ENCODE data around the gene PGBD2.
"Not testable (repeated sequence)": the region's sequence is repeated elsewhere in the genome, so short reads cannot be mapped to it uniquely, and the experiment has no call there.

Gene PGBD2

DNA sequence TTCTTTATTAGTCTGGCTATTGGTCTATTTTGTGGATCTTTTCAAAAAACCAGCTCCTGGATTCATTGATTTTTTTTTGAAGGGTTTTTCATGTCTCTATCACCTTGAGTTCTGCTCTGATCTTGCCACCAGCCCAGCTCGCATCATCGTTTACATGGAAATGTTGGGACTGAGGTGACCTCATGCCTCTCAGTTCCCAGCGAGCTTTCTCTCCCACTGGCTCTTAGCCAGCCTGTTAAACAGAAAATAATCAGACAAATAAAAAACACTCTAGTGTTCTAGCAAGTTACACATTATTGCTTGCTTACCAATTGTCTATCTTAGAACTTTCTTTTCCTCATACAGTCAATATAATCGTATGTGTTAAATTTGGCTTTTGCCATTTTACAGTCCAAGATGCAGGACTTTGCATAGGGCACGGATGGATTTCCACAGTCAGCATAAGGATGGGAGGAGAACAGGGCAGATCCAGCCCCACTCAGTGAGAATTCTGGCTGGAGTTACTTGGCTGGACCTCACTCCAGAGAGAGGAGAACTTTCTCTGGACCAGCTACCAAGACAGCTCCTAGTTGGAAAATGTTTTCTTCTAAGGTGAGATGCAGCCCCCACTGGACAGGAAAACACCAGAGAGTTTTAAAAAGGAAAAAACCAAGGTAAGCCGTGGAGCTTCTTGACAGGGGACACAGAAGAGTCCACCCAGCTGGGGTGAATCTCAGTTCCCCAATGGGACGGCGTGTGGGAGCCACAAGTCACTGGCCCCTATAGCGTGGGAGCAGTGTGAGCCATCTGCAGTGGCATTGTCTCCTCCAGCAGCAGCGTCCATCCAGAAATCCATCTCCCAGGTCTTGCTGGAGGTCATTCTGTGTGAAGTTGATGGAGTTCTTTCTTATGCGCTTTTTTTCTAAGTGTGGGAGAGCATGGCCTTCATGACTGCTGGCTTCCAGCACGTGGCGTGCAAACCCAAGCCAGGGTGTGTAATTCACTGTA lies 17.6 kb downstream of the PGBD2 start:
- no peak for DNase-seq
- TF ChIP-seq, protein P1, sequence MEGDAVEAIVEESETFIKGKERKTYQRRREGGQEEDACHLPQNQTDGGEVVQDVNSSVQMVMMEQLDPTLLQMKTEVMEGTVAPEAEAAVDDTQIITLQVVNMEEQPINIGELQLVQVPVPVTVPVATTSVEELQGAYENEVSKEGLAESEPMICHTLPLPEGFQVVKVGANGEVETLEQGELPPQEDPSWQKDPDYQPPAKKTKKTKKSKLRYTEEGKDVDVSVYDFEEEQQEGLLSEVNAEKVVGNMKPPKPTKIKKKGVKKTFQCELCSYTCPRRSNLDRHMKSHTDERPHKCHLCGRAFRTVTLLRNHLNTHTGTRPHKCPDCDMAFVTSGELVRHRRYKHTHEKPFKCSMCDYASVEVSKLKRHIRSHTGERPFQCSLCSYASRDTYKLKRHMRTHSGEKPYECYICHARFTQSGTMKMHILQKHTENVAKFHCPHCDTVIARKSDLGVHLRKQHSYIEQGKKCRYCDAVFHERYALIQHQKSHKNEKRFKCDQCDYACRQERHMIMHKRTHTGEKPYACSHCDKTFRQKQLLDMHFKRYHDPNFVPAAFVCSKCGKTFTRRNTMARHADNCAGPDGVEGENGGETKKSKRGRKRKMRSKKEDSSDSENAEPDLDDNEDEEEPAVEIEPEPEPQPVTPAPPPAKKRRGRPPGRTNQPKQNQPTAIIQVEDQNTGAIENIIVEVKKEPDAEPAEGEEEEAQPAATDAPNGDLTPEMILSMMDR (IDR thresholded peaks at IDR 0.05; ENCODE audit: low read depth, low read length) = no peak
- Histone ChIP-seq H3K36me3 (no peaks in the 10 kb centered on the region), H3K4me1 (no peaks in the 10 kb centered on the region; the same call in 1 of the 2 replicates), H3K27me3 (no peaks in the 10 kb centered on the region), H3K4me3 (ENCODE audit: low read depth, low read length) (no peak overlapping the region), H3K9me3 (no peaks in the 10 kb centered on the region)

DNA sequence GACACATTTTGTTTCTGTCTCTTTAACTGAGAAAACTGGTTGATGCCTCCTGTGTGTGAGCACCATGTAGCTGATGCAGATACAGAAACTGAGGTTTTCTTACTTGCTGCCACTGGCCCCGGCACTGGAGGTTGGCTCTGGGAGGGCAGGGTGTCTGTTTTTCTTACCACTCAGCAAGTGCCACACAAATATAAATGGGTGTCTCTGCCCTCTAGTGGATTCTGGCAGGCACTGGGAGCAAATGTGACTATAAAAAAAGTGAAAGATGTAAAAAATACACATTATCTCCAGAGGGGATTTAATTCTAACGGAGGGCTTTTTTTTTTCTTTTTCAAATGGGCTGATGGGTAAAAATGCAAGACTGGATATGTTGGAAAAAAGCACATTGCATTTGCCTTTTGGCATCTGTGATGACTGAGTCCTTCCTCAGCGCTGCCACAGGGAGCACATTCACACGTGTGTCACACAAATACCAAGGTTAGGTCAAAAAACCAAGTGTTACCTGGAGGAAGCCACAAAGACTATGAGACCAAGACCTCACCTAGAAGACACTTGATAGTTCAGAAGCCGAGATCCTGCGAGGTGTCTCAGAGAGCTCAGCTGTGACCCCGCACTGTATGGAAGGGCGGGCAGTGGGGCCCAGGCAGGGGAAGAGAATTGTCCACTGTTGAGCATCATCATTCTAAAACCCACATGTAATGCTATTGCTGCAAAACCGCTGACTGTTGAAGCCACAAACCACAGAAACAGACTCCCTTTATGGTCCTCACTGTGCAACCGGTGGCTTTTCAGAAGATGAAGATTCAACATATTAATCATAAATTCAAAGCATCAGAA lies 18.9 kb downstream of the PGBD2 start:
- DNase-seq = peak; percentile 69
- TF ChIP-seq, protein P1 (IDR thresholded peaks at IDR 0.05; ENCODE audit: low read depth, low read length) = peak; percentile 79
- Histone ChIP-seq H3K9me3 (no peaks in the 10 kb centered on the region), H3K4me1 (no peaks in the 10 kb centered on the region; the same call in 1 of the 2 replicates), H3K27me3 (no peaks in the 10 kb centered on the region), H3K4me3 (ENCODE audit: low read depth, low read length) (no peak overlapping the region), H3K36me3 (no peaks in the 10 kb centered on the region)

DNA sequence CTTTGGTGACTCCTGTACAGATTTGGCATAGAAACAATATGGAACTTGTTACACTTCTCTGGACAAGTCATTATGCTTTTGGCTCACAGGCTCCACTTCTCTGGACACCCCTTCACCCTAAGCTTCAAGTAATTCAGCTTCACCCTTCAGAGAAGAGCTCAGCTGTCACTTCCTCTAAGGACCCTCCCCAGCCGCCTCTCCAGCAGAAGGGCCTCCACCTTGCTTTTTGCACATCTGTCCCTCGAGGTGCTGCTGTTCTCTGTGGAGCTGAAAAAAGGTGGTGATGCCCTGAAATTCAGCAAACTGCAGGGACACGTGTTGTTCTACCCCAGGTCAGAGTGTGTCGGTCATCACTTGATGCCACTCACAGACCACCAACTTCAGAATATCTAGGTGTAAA lies 19.8 kb downstream of the PGBD2 start:
- H3K4me1 ChIP-seq; H3K9me3 ChIP-seq; H3K36me3 ChIP-seq; H3K4me3 ChIP-seq (ENCODE audit: low read depth, low read length); DNase-seq; H3K27me3 ChIP-seq: not testable (repeated sequence)

DNA sequence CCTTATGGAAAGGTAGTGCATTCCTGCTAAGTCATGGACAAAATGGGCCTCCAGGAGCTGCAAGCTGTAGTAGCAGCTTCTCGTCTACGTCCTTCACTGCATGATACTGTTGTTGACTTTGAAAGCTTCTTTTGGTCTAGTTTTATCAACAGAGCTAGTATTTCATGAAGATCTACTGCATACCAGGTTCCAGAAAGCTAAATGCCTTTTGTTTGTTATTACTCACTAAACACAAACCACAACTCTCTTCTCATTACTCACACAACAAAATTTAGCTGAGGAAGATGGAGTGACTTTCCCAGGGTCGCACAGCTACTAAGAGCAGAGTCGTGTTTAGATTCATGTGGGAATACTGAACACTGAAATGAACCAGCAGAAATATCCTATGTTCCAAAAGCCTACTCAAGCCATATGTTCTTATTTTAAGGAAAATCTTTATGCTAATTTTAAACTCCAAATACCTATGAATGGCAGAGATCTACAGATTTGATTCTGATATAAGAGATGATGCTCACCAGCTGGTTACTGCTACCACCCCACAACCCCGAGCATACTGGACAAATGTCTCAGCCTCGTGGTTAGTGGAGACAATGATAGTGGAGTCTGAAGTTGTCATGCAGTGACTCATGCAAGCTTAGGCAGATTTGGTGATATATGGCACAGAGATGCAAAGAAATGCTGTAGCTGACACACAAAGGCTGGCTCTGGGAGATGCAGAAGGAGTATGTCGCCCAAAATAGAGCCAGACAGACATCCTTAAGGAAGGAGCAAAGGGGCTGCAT lies 20.6 kb downstream of the PGBD2 start:
- no peak overlapping the region for H3K4me3 ChIP-seq (ENCODE audit: low read depth, low read length)
- no peak for DNase-seq
- no peaks in the 10 kb centered on the region for H3K36me3 ChIP-seq
- H3K4me1 ChIP-seq = no peaks in the 10 kb centered on the region; the same call in 1 of the 2 replicates
- no peaks in the 10 kb centered on the region for H3K27me3 ChIP-seq
- TF ChIP-seq, protein P1 (IDR thresholded peaks at IDR 0.05; ENCODE audit: low read depth, low read length) = no peak
- H3K9me3 ChIP-seq = no peaks in the 10 kb centered on the region

DNA sequence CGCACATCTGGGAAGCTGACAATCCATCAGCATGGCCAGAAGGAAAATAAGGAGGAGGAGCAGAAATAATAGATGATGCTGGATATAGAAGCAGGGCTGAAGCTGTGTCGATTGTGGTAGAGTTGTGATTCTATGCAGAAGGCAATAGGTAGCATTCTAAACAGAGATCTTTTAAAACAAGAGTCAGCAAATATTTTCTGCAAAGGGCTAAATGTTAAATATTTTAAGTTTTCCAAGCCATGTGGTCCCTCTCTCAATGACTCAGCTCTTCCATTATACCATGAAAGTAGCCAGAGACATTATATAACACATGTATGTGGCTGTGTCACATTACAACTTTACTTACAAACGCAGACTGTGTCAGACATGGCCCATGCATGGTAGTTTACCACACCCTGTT lies 21.2 kb downstream of the PGBD2 start:
- H3K27me3 ChIP-seq, DNase-seq: not testable (repeated sequence)

DNA sequence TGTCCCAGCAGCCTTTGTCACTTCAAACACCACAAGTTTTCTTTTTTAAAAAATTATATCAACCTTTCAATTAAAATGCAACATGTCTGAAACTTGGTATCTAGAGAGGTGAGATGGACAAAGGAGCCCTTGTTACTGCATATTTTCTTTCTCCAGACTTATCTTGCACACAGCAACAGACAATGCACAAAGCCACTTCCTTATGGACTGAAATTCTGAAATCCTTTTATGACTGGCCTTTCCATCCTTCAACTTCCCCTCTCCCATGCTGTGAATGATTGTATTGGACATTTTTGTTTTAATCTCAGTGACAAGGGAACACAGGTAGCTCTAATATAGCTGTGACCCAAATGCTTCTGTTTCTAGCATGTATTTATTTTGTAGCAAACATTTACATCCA lies 22.1 kb downstream of the PGBD2 start:
- H3K4me3 ChIP-seq (ENCODE audit: low read depth, low read length); H3K4me1 ChIP-seq; H3K27me3 ChIP-seq; H3K9me3 ChIP-seq; DNase-seq; H3K36me3 ChIP-seq: not testable (repeated sequence)

More for the DNA sequence above, 21.2 kb downstream of the PGBD2 start:
- not testable (repeated sequence) for H3K9me3 ChIP-seq; H3K4me3 ChIP-seq (ENCODE audit: low read depth, low read length); H3K36me3 ChIP-seq; H3K4me1 ChIP-seq

DNA sequence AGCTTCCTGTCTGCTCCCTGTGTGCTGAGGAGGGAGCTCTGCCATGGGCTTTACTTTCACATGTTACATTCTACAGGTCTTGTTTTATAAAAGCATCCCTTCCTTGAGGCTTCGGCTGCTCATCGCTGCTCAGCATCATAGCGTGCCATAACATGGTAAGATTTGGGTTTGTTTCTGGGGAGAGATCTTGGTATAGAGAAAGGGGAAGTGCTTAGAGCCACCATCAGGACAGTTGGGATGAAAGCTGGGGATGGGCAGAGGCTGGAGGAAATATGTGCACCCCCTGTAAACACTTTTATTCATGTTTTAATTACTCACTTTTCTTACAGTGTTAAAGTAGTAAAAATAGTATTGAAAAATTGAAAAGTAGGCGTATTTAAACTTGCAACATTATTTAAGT lies 24.0 kb downstream of the PGBD2 start:
- not testable (repeated sequence) for H3K27me3 ChIP-seq; DNase-seq; H3K9me3 ChIP-seq; H3K36me3 ChIP-seq; H3K4me1 ChIP-seq; H3K4me3 ChIP-seq (ENCODE audit: low read depth, low read length)

DNA sequence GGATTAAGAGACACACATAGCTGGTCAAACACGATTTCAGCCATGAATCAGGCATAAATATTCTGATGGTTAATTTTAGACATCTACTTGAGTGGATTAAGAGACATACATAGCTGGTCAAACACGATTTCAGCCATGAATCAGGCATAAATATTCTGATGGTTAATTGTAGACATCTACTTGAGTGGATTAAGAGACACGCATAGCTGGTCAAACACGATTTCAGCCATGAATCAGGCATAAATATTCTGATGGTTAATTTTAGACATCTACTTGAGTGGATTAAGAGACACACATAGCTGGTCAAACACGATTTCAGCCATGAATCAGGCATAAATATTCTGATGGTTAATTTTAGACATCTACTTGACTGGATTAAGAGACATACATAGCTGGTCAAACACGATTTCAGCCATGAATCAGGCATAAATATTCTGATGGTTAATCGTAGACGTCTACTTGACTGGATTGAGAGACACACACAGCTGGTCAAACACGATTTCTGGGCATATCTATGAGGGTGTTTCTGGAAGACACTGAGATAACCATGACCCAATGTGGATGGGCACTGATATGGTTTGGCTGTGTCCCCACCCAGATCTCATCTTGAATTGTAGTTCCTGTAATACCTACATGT lies 32.3 kb downstream of the PGBD2 start:
- not testable (repeated sequence) for H3K27me3 ChIP-seq; H3K4me1 ChIP-seq; DNase-seq; H3K4me3 ChIP-seq (ENCODE audit: low read depth, low read length); H3K36me3 ChIP-seq; H3K9me3 ChIP-seq

DNA sequence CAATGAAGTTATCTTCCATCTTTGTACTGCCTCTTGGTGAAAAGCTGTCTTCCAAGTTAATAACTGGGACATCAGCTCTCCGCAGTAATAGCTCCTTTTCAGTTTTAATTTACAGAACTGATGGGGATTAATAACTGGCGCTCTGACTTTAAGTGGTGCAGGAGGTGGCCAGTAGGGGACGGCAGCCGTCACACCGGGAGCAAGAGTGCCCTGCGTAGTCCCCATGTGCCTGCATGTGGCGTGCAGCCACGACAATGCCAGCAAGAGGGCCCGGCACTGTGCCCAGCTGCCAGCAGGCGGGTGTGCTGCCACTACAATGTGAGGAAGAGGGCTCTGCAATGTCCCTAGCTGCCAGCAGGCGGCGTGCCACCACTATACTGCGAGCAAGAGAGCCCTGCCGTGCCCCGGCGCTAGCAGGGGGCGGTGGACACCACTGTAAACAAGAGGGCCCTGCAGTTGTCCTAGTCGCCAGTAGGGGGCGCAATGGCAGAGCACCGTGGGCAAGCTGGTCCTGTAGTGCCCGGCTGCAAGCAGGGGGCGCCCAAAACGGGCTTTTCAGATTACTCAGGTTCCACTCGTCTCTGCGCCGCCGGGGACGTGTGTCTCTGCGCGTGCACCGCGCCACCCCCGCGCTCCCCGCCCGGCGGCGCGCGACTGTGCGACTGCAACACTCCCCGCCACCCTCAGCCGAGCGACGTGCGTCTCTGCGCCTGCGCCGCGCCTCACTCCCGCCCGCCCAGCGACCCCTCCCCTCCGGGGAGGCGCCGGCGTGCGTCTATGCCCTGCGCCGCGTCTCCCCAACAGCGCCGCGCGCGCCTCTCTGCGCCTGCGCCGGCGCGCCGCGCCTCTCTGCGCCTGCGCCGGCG lies 38.3 kb downstream of the PGBD2 start:
- not testable (repeated sequence) for H3K36me3 ChIP-seq; H3K27me3 ChIP-seq; H3K4me3 ChIP-seq (ENCODE audit: low read depth, low read length); DNase-seq; H3K4me1 ChIP-seq; H3K9me3 ChIP-seq

DNA sequence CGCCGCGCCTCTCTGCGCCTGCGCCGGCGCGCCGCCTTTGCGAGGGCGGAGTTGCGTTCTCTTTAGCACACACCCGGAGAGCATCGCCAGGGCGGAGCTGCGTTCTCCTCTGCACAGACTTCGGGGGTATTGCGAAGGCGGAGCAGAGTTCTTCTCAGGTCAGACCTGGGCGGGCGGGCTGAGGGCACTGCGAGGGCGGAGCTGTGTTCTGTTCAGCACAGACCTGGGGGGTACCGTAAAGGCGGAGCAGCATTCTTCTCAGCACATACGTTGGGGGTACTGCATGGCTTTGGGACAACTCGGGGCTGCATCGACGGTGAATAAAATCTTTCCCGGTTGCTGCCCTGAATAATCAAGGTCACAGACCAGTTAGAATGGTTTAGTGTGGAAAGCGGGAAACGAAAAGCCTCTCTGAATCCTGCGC lies 39.0 kb downstream of the PGBD2 start:
- H3K9me3 ChIP-seq; H3K4me3 ChIP-seq (ENCODE audit: low read depth, low read length); DNase-seq; H3K4me1 ChIP-seq; H3K36me3 ChIP-seq; H3K27me3 ChIP-seq: not testable (repeated sequence)

Data from BE2C (cell line).